GM19035 (cell line): ENCODE measurements around the gene GXYLT2.

Experiments used
- ATAC-seq: cut with Tn5 transposase; IDR thresholded peaks from one replicate; pipeline ENCODE4 v1.9.1; 2021; ENCODE audit not compliant: unreplicated experiment

Gene GXYLT2, protein sequence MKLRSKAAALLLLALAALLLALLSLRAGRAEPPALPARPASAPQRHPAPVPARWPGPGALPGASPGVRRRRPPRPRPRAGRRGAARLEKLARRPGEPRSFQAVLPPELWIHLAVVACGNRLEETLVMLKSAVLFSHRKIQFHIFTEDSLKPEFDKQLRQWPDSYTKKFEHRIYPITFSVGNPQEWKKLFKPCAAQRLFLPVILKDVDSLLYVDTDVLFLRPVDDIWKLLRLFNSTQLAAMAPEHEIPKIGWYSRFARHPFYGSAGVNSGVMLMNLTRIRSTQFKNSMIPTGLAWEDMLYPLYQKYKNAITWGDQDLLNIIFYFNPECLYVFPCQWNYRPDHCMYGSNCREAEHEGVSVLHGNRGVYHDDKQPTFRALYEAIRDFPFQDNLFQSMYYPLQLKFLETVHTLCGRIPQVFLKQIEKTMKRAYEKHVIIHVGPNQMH

DNA sequence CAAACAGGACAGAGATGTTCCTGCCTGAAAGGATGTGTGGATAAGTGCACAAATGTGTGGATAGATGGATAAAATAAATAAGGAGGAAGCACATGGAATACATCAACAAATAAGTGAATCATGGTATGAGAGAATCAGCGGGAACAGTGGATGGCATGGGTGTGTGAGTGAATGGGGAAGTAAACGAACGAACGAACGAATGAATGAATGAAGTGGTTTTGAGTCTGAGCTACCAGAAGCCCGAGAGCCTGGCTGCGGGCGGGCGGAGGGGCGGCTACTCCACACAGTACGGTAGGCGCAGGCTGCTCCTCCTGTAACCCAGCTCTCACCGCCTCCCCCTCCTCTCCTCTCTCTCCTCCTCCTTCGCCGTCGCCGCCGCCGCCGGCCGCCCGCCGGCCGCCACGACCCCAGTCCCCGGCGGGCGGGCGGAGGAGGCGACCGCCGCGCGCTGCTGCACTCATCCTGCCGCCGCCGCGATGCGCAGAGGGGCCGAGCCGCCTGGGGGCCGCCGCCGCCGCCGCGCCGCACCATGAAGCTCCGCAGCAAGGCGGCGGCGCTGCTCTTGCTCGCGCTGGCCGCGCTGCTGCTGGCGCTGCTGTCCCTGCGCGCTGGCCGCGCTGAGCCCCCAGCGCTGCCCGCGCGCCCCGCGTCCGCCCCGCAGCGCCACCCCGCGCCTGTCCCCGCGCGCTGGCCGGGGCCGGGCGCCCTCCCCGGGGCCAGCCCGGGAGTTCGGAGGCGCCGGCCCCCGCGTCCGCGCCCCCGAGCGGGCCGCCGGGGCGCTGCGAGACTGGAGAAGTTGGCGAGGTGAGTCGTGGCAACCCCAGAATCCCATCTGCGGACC lies at the start of gene GXYLT2:
Gene GXYLT2 (plus strand): TSS at position 342 of the 841 bp plus-strand sequence. CDS start 188 bp downstream, at position 530.
- ATAC-seq = peak; percentile 79

DNA sequence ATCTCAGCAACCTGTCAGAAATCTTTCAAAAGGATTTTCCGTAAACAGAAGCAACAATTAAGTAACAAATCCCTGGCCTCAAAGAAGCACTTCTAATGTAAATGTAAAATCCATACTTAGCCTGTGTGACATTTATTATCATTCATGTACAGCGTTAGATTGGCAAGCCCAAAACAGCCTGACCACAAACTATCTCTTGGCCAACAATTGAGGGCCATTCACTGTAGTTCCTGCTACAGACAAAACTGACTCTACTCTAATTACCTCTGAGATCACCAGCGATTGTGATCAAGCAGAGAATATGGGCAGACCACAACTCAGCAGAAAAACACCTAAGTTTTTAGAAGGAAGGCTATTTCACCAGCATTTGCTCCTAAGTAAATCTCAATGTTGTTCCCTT lies 48.8 kb upstream of the GXYLT2 start:
- ATAC-seq = no peak

DNA sequence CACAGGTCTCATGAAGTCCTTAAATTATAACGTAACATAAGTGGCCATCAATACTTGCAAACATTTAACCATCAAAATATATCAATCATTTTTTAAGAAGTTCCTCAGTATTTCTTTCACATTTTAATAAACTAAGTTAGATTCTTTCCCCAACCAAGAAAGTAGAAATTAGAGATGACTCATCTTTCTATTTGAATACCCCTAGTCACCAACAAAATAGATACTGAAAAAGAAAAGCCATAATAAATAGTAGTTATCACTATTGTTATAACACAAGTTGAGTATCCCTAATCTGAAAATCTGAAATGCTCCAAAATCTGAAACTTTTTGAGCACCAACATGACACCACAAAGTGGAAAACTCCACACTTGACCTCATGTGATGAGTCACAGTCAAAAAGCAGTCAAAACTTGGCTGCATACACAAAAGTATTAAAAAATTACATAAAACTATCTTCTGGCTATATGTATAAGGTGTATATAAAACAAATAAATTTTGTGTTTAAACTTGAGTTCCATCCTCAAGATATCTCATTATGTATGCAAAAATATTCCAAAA lies 43.3 kb upstream of the GXYLT2 start:
- no peak for ATAC-seq

GRCh38 chr3:72846166-72846565 lies 41.7 kb upstream of the GXYLT2 start:
- no peak for ATAC-seq

DNA sequence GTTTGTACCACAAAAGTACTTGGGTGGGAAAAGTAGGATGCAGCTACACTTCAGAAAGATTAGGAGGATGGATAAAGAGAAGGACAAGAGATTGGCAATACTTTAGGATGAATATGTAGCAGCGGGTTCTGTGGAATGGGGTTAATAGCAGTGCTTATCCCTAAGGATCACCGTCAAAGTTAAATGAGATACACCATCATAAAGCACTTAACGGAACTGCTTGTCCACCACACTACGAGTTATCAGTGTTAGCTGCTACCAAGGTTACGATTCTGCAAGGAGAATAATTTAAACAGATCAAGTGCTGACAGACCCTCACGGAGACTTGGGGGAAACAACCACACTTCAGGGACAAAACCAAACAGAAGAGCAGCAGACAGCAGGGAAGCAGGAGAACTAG lies 40.6 kb upstream of the GXYLT2 start:
- ATAC-seq = no peak

DNA sequence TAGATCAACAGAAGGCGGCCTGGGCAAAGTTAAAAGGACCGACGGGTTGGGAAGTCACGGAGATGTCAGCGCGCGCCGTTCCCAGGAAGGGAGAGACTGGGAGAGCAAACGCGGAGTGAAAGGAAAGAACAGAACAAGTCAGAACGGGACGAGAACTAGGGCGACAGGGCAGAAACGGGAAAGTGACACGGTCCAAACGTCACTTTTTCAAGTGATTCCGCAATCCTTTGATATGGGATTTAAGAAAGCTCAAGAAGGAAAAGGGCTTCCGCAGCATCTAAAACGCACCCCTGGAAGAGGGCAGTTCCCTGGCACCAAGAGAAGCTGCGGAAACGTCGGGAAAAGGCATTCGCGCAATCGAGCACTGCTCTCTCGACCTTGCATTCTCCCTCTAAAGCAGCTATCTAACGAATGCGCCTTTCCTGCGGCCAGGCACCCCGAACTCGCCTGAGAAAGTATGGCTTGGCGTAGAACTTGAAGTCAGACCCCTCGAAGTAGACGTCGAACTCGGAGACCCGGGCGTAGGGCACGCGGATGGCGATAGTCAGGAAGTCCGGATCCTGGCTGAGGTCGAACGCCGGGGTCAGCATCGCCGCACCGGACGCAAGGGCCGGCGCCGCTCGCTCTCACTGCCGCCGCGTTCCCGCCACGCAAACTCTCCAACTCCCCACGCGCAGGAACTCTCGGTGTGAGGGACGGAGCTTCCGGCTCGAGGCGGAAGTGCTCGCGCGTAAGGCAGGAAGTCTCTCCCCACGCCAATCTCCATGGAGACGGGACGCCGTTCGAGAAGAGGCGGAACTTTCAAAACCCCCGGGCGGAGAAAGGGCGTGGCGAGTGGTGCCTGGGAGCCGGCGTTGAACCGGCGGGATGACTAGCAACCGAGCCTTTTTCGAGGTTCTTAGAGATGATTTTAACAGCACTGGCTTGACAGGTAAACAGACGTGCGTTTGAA lies 39.8 kb upstream of the GXYLT2 start, which contains the start of gene SHQ1:
Gene SHQ1 (minus strand): TSS at position 695 of the 952 bp plus-strand sequence. CDS start 105 bp downstream, at position 590.
- peak; percentile 96 for ATAC-seq

- ATAC-seq = peak; percentile 38
Observed at GRCh38 chr3:72848703-72849081, 39.2 kb upstream of the GXYLT2 start.

DNA sequence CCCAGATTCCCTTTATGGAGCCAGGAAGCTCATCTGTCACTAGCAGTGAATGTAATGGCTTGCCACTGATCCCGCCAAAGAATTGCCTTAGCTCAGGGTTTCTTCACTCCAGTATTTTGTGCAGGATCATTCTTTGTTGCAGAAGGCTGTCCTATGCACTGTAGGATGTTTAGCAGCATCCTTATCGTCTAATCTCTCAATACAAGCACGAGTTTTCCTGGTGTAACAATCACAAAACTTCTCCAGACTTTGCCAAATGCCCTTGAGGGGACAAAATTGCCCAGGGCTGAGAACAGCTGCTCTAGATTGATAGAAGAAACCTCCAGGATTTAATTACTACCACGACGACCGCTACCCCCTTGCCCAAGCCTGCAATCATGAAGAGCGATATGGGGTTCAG lies 32.8 kb upstream of the GXYLT2 start:
- ATAC-seq = no peak

DNA sequence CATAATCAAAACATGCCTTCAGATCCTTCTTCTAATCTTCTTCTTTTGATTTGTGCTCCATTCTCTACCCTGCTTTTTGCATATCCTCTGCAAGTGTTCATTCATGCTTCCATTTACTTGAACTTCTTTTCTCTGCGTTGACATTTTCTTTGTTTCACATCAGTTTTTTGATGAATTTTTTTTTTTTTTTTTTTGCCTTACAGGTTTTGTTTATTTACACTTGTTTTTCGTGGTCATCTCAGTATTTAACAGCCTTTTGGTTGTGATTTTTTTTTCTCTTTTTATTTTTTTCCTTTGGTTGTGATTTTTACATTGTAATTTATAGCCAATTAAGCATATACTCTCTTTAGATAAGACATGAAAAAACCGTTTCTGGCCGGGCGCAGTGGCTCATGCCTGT lies 27.8 kb upstream of the GXYLT2 start:
- ATAC-seq = no peak

DNA sequence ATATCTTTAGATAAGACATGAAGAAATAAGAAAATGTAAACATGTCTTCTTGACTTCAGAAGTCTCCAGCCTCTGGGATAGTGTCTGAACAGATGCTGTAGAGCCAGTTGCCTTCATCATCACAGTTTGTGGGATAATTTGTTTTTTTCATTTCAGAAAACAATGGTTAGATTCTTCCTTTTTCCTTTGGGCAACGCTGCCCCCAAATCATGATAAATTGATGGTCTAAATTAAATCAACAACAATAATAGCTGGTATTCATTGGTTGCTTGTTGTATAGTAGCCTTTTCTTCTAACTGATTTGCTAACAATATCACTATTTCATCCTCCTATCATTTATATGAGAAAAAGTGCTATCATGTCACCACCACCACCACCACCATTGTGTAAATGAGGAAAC lies 27.0 kb upstream of the GXYLT2 start:
- no peak for ATAC-seq

- no peak for ATAC-seq
Observed at GRCh38 chr3:72862314-72863090, 25.3 kb upstream of the GXYLT2 start.

GRCh38 chr3:72872183-72872582 lies 15.7 kb upstream of the GXYLT2 start:
- ATAC-seq = no peak

- ATAC-seq = no peak
Observed at GRCh38 chr3:72887343-72887704, 522 bp upstream of the GXYLT2 start.

DNA sequence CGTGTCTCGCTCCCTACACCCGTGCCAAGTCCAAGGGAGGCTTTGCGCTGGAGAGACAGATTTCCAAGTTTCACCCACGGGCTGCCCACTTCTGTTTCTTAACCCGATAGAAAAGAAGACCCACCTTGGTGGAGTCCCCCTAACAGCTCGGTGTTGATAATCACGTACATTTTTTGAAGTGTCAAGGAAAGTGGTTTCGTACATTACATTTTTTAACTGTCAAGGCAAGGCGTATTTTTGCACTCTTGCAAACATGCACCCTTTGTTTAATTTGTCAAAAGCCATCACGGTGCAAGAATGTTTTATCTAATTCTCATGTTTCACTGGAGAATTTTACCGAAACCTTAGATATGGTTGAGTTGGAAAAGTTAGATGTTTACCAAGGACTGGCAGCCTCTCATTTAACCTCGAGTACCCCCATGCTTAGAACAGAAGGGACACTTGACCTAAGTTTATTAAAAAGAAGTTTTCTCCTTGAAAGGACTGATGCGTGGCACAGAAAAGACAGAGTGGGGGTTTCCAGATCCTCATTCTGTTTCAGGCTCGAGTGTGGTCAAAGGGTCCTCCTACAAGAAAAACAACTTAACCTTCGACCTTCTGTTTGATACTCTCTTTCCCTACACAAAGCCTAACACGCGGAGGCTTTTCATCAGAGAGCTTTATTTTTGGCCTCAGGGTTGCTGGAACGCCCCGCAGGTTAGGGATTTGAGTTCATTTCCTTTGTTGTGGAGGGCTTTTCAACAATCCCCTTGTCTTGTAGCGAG lies 882 bp downstream of the GXYLT2 start:
- ATAC-seq = no peak

- no peak for ATAC-seq
Observed at GRCh38 chr3:72889310-72890165, 1.7 kb downstream of the GXYLT2 start.

DNA sequence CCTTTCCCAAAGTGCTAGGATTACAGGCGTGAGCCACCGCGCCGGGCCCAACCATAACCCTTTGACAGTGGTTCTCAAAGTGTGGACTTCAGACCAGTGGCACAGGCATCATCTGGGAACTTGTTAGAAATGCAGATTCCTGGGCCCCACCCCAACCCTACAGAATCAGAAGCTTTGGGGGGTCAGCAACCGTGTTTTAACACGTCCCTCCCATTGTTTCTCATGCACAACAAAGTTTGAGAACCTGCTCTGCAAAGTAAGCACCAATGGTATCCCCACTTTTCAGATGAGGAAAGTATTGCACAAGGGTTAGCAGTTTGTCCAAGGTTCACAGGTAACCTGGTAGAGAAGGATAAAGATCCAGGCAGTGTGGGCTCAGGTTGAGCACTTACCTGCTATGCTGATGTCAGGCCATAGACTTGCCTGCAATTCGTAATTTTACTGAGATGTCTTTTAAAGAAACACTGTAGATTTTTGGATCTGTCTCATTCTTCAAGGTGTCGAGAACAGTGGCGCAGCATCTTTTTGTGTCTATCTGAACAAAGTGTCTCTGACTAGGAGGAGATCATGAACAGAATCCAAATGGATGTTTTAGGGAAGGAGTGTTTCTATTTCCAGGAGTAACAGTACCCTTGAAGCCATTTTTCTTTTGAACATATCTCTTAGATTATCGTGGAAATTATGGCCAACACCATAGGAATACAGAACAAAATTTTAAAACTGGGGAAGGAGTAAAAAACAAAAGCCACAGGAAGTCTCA lies 2.5 kb downstream of the GXYLT2 start:
- no peak for ATAC-seq

DNA sequence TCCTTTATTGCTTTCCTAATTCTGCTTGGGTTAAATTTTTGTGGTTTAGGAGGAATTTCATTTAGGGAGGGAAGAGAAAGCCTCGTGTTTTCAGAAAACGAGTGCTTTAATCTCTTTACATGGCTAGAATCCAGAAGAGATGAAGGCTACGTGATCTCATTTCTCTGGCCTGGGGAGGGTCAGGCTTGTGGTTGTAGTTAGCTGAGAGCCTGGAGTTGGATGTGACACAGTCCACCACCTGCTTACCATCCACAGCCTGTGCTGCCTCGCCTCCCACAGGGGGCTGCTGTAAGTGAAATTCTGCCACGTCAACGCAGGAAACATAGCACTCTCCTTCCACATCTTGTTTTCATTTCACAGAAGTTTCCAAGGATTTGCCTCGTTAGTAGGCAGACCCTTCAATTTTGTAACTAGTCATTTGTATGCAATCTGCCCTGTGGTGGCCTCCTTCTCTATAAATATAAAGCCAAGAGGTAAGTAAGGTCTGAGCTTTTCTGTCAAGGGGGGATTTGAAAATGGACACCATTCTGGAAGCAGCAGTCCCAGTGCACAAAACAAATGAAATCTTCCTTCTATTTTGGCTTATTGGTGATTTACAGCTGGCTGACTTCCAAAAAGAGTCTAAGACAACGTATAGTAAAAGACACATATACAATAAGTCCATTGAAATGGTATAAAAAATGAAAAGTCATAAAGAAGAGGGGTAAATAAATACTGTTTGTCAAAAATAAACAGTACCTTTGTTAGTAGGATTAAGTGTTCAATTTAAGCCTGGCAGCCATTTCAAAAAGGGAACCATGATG lies 3.4 kb downstream of the GXYLT2 start:
- ATAC-seq = no peak
